Endothelial cell of umbilical vein (primary cell): ENCODE data around the gene C1orf115. TPM values are rescaled to one million over a fixed set of nuclear protein-coding genes. Genes with fewer than 3 reads are reported as not detected.
A peak's percentile ranks its signal among the peaks of the same experiment; 100 is the strongest.

Source experiments
- BruUV-seq: library from RNA; stranded (reverse); fragments of 400-500 nt; replicated peaks from 2 replicates; lab custom pipeline; 2021; lab: Mats Ljungman, UMichigan
- CTCF ChIA-PET: fragments of 300-600, 350-600 bp; sonication (Branson Sonifier 250); formaldehyde crosslinking; loops from one replicate; lab custom pipeline; 2021; ENCODE audit warnings: antibody characterized with exemption, inconsistent platforms; lab: Charles Lee
- POLR2A ChIA-PET: fragments of 300-600, 350-600 bp; sonication (Branson Sonifier 250); formaldehyde crosslinking; loops from one replicate; lab custom pipeline; 2021; ENCODE audit warnings: antibody characterized with exemption, inconsistent platforms; lab: Charles Lee
- DNase-seq: peaks from one replicate; pipeline ENCODE4 v3.0.0-alpha.2; 2011; ENCODE audit warnings: low read depth, low spot score
- FAIRE-seq: peaks from 2 replicates; lab custom pipeline; 2011; peaks lifted over from hg19 to GRCh38; lab: Jason Lieb, UNC
- H2AFZ ChIP-seq: 2 replicates; pipeline ENCODE4 v1.6.0; 2012; ENCODE audit warnings: low read depth, low read length, control low read depth, inconsistent platforms
- H3K27ac ChIP-seq: 2 replicates; pipeline ENCODE4 v1.5.1; 2011; ENCODE audit warnings: low read depth, mild to moderate bottlenecking, control low read depth, low read length, moderate library complexity; ENCODE audit not compliant: insufficient read depth
- H3K27me3 ChIP-seq, 2 experiments: 2 replicates each; pipeline versions ENCODE4 v1.6.0 to v1.6.1; 2011; ENCODE audit warnings: low read length in 2 of 2, mixed read lengths in 1 of 2; ENCODE audit not compliant: control insufficient read depth in 2 of 2, insufficient read depth in 2 of 2
- H3K36me3 ChIP-seq, 2 experiments: 2 replicates in 1 of 2; 3 replicates in 1 of 2; pipeline ENCODE4 v1.5.1; 2011; ENCODE audit warnings: low read length in 2 of 2, mild to moderate bottlenecking in 1 of 2, moderate library complexity in 1 of 2; ENCODE audit not compliant: control insufficient read depth in 2 of 2, insufficient read depth in 2 of 2; ENCODE audit errors: extremely low read depth in 1 of 2
- H3K4me1 ChIP-seq: 3 replicates; pipeline ENCODE4 v1.5.1; 2011; ENCODE audit warnings: mild to moderate bottlenecking, low read length; ENCODE audit not compliant: control insufficient read depth, insufficient read depth; ENCODE audit errors: extremely low read depth
- H3K4me2 ChIP-seq: 2 replicates; pipeline ENCODE4 v1.6.1; 2011; ENCODE audit warnings: low read length, control low read depth, mixed read lengths; ENCODE audit not compliant: insufficient read depth
- H3K4me3 ChIP-seq, 3 experiments: fragments of 200-600 bp in 1 of 3; sonication (generic), shearing (Covaris generic) in 1 of 3; replicated peaks in 1 of 3; 2 replicates each; pipeline ENCODE4 v1.5.1; 2011 to 2016; ENCODE audit warnings: control low read depth in 3 of 3, low read length in 3 of 3, mild to moderate bottlenecking in 2 of 3, inconsistent platforms in 1 of 3, low read depth in 1 of 3, moderate library complexity in 1 of 3; ENCODE audit not compliant: insufficient read depth in 1 of 3
- H3K79me2 ChIP-seq: 2 replicates; pipeline ENCODE4 v1.6.0; 2012; ENCODE audit warnings: low read length, inconsistent platforms; ENCODE audit not compliant: control insufficient read depth, insufficient read depth
- H3K9ac ChIP-seq: replicated peaks from 2 replicates; pipeline ENCODE3; 2011; ENCODE audit warnings: low read length, control low read depth; ENCODE audit not compliant: insufficient read depth; ENCODE audit errors: extremely low read depth
- H3K9me1 ChIP-seq: replicated peaks from 3 replicates; pipeline ENCODE4 v1.6.0; 2011; ENCODE audit warnings: mild to moderate bottlenecking, low read length; ENCODE audit not compliant: control insufficient read depth, insufficient read depth; ENCODE audit errors: extremely low read depth
- H3K9me3 ChIP-seq: replicated peaks from 2 replicates; pipeline ENCODE4 v1.5.1; 2012; ENCODE audit warnings: low read length, inconsistent platforms; ENCODE audit not compliant: control insufficient read depth, insufficient read depth
- H4K20me1 ChIP-seq: replicated peaks from 2 replicates; pipeline ENCODE3; 2011; ENCODE audit warnings: mild to moderate bottlenecking, low read length; ENCODE audit not compliant: control insufficient read depth, insufficient read depth; ENCODE audit errors: extremely low read depth
- EZH2 ChIP-seq: IDR thresholded peaks from 2 replicates; pipeline ENCODE4 v1.6.1; 2012; ENCODE audit warnings: borderline replicate concordance, low read depth, mild to moderate bottlenecking, moderate library complexity, low read length, inconsistent platforms; ENCODE audit not compliant: severe bottlenecking
- FOS ChIP-seq: IDR thresholded peaks from 2 replicates; pipeline ENCODE4 v1.6.1; 2011; ENCODE audit warnings: mild to moderate bottlenecking, low read length, moderate library complexity, borderline replicate concordance; ENCODE audit not compliant: insufficient read depth
- GATA2 ChIP-seq: IDR thresholded peaks from 2 replicates; pipeline ENCODE4 v1.7.0; 2011; ENCODE audit warnings: low read depth, mild to moderate bottlenecking, moderate library complexity, mixed read lengths, low read length; ENCODE audit not compliant: insufficient read length, insufficient read depth
- JUN ChIP-seq: IDR thresholded peaks from 2 replicates; pipeline ENCODE4 v1.6.1; 2011; ENCODE audit warnings: borderline replicate concordance, low read depth; ENCODE audit not compliant: insufficient read length, insufficient read depth
- MYC ChIP-seq: IDR thresholded peaks from one replicate; pipeline ENCODE4 v1.6.1; 2011; ENCODE audit warnings: mild to moderate bottlenecking, low read depth, low read length
- POLR2A ChIP-seq: IDR thresholded peaks from 2 replicates; pipeline ENCODE4 v1.6.1; 2012; ENCODE audit warnings: low read depth, mild to moderate bottlenecking, control low read depth, low read length
- POLR2AphosphoS5 ChIP-seq: IDR thresholded peaks from 2 replicates; pipeline ENCODE4 v1.6.1; 2012; ENCODE audit warnings: low read depth, mild to moderate bottlenecking, control low read depth, low read length, moderate library complexity; ENCODE audit not compliant: insufficient read depth
- dilution Hi-C: fragments of 300-500 bp; cut with MboI; formaldehyde crosslinking; loops from one replicate; pipeline ENCODE4 v1.15.0; 2019; ENCODE audit warnings: low sequenced_read_pairs; ENCODE audit not compliant: extremely low pct_ligation_motif_present
- intact Hi-C: fragments of 100-400 bp; cut with micrococcal nuclease; formaldehyde crosslinking; loops from one replicate; pipeline ENCODE4 v1.10.0; 2022
- polyA plus RNA-seq, 4 experiments: library from polyadenylated mRNA; depleted of rRNA in 3 of 4; stranded (reverse) in 3 of 4; unstranded in 1 of 4; fragments of >200 nt; gene quantifications; 2 replicates each; pipeline versions ENCODE4 v1.2.1 to v1.2.3, GENCODE V29; 2011 to 2012; ENCODE audit warnings: missing spikeins in 1 of 4
- total RNA-seq: library from RNA; stranded (reverse); gene quantifications from 2 replicates; pipeline ENCODE4 v1.2.3, GENCODE V29; 2021
- TF ChIP-seq, protein P1 (sequence below): IDR thresholded peaks from 2 replicates; pipeline ENCODE4 v1.6.1; 2011; ENCODE audit not compliant: insufficient read depth, insufficient read length
- TF ChIP-seq, protein P2 (sequence below), 2 donors: IDR thresholded peaks; 1 replicate in 1 of 2; 2 replicates in 1 of 2; pipeline ENCODE4 v1.5.1; 2011; ENCODE audit warnings: low read length in 2 of 2, mild to moderate bottlenecking in 2 of 2, moderate library complexity in 2 of 2, control low read depth in 1 of 2, inconsistent platforms in 1 of 2, low read depth in 1 of 2; ENCODE audit not compliant: insufficient read depth in 1 of 2; ENCODE audit errors: extremely low read depth in 1 of 2

The C1orf115 gene
- total and polyA plus RNA-seq, 2 donors (not counting 3 experiments of a cell fraction or from before 2014, with no cell fraction given): 11.1 to 16.4 TPM

DNA sequence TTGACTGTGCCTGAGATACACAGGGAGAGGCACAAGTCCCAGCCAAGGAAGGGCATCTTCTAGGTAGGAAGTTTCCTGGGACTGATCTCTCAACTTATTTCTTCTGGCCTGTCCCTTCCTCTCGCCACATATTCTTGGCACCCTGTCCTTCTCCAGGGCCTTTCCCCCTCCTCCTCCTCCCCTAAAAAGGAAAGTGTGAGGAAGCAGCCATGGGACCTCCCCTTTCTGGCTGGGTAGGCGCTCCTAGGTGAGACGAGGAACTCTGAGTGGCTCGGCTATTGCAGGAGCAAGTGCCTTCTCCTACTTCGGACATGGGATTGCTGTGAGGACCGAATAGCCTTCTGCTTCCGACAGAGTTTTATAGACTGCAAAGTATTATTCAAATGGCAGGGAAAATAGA, 42.5 kb downstream of the C1orf115 start:
- no peak for DNase-seq
- dilution Hi-C loops: no loop called here
- Histone ChIP-seq H3K27ac (peak overlapping the region; percentile 96), H3K9me3 (no peaks in the 10 kb centered on the region), H4K20me1 (no peaks in the 10 kb centered on the region), H3K4me2 (peak overlapping the region; percentile 91), H2AFZ (peak overlapping the region; percentile 88), H3K4me3 (peak overlapping the region in 1 of 3 experiments; percentile 47), H3K4me1 (peaks cover 32% of the 10 kb centered on the region), H3K27me3 (no peaks in the 10 kb centered on the region), H3K9ac (peak overlapping the region; percentile 51), H3K79me2 (no peaks in the 10 kb centered on the region), H3K9me1 (no peaks in the 10 kb centered on the region), H3K36me3 (no peaks in the 10 kb centered on the region)
- BruUV-seq: TSS peak; percentile 91
- ChIA-PET POLR2A (interaction anchor here (0.6 to 2.0 kb wide), 3 partner anchors 16 to 1008 kb away, joined by 3 to 9 read pairs (median 3); partner anchors contain the start of gene MTARC2), CTCF (interaction anchor here (0.7 to 4.1 kb wide), 43 partner anchors 9 to 742 kb away, joined by 3 to 83 read pairs (median 5); partner anchors contain the start of genes C1orf115, HLX, MTARC1 and MTARC2)
- intact Hi-C loops: loop anchor here (1.0 to 5.0 kb wide), 10 partner anchors 16 to 1095 kb away; partner anchors contain the start of genes C1orf115, MARK1, MTARC2 and RAB3GAP2
- no peak for FAIRE-seq
- TF ChIP-seq MYC (no peak), EZH2 (no peak), POLR2A (peak; percentile 42)

DNA sequence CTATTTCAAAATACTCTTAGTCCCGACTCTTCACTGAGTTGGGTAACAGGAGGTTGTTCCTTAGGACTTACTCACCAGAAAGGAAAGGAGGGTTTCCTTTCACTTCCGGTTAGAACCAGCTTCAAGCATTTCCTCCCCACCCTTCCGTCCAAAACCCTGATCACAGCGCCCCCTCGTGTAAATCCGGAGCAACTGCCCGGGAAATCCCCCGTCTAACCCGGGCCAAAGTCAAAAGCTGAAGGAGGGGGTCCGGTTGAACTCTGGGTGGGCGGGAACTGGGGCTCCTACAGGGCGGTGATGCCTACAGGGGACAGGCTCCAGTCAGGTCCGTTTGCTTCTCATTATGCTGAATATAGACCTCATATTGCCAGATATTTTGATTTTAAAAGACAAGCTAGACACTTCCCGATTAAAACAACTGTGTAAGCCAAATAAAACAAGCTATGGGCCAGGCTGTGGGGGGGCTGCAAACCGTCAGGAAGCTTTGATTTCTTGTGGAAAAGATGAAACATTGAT, 43.0 kb downstream of the C1orf115 start:
- FAIRE-seq: peak; percentile 79
- H3K79me2 ChIP-seq: no peaks in the 10 kb centered on the region
- no peaks in the 10 kb centered on the region for H3K9me1 ChIP-seq
- TF ChIP-seq GATA2 (peak; percentile 40), JUN (peak; percentile 19), EZH2 (no peak), POLR2A (no peak), FOS (peak; percentile 68), POLR2AphosphoS5 (peak; percentile 72), MYC (no peak)
- TF ChIP-seq, protein P1, sequence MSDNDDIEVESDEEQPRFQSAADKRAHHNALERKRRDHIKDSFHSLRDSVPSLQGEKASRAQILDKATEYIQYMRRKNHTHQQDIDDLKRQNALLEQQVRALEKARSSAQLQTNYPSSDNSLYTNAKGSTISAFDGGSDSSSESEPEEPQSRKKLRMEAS: no peak
- TF ChIP-seq, protein P2, sequence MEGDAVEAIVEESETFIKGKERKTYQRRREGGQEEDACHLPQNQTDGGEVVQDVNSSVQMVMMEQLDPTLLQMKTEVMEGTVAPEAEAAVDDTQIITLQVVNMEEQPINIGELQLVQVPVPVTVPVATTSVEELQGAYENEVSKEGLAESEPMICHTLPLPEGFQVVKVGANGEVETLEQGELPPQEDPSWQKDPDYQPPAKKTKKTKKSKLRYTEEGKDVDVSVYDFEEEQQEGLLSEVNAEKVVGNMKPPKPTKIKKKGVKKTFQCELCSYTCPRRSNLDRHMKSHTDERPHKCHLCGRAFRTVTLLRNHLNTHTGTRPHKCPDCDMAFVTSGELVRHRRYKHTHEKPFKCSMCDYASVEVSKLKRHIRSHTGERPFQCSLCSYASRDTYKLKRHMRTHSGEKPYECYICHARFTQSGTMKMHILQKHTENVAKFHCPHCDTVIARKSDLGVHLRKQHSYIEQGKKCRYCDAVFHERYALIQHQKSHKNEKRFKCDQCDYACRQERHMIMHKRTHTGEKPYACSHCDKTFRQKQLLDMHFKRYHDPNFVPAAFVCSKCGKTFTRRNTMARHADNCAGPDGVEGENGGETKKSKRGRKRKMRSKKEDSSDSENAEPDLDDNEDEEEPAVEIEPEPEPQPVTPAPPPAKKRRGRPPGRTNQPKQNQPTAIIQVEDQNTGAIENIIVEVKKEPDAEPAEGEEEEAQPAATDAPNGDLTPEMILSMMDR (IDR thresholded peaks at IDR 0.05; ENCODE audit: extremely low read depth in 1 of 2, insufficient read depth in 1 of 2, low read depth in 1 of 2, low read length in 2 of 2): peak; percentile 84 to 85
- H2AFZ ChIP-seq: peak overlapping the region; percentile 88
- no peaks in the 10 kb centered on the region for H4K20me1 ChIP-seq
- peak; percentile 92 for DNase-seq
- H3K9ac ChIP-seq: peak overlapping the region; percentile 74
- H3K4me1 ChIP-seq: peaks cover 32% of the 10 kb centered on the region
- intact Hi-C loops (loop anchor here (1.0 to 5.0 kb wide), 10 partner anchors 15 to 1094 kb away; partner anchors contain the start of genes C1orf115, MARK1, MTARC2 and RAB3GAP2), dilution Hi-C loops (no loop called here)
- ChIA-PET POLR2A (interaction anchor here (0.6 to 2.0 kb wide), 3 partner anchors 15 to 1008 kb away, joined by 3 to 9 read pairs (median 3); partner anchors contain the start of gene MTARC2), CTCF (interaction anchor here (0.7 to 4.1 kb wide), 55 partner anchors 9 to 1009 kb away, joined by 3 to 83 read pairs (median 4); partner anchors contain the start of genes C1orf115, DUSP10, HLX and MTARC1)
- H3K27me3 ChIP-seq: no peaks in the 10 kb centered on the region
- no peaks in the 10 kb centered on the region for H3K36me3 ChIP-seq
- BruUV-seq: no TSS peak
- H3K4me2 ChIP-seq: peak overlapping the region; percentile 91
- H3K27ac ChIP-seq: peak overlapping the region; percentile 96
- H3K4me3 ChIP-seq: peak overlapping the region in 1 of 3 experiments; percentile 47
- no peaks in the 10 kb centered on the region for H3K9me3 ChIP-seq
